Non-pigmented ciliary epithelial cell (primary cell): ENCODE measurements around the gene GRK3.
A peak's percentile ranks its signal among the peaks of the same experiment; 100 is the strongest.

ENCODE experiments used
- DNase-seq: peaks from one replicate; pipeline ENCODE4 v3.0.0-alpha.2; 2010; ENCODE audit warnings: low read depth

The GRK3 gene

GRCh38 chr22:25736378-25737011 lies 172.0 kb downstream of the GRK3 start:
- no peak for DNase-seq

DNA sequence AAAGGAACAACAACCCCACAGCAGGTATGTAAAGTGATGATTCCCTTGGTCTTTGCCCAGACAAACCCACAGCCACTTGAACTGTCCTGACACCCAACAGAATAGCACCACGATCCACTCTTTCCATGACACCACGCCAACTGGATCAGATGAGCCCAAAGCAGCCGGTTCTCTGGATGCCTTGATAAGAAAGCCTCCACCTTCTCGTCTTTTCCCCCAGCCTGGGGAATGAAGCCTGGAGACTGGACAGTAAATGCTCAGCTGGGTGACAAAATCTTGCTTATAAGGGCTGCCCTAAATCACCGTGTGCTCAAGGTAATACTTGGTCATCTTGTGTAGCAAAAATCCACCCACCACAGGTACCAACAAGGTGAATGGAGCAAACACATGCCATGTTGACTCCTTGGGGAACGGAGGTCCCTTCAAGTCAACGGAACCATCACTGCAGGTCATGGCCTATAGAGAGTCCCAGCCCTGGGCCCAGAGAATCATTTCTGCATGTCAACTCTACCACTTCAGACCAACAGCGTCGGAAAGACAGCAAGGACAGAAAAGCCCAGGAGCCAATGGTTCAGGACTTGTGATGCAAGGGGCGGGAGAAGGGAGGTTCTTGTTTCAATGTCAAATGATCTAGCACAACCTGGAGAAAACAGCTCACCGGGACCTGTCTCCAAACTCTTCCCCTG lies 175.3 kb downstream of the GRK3 start:
- DNase-seq, result no peak

DNA sequence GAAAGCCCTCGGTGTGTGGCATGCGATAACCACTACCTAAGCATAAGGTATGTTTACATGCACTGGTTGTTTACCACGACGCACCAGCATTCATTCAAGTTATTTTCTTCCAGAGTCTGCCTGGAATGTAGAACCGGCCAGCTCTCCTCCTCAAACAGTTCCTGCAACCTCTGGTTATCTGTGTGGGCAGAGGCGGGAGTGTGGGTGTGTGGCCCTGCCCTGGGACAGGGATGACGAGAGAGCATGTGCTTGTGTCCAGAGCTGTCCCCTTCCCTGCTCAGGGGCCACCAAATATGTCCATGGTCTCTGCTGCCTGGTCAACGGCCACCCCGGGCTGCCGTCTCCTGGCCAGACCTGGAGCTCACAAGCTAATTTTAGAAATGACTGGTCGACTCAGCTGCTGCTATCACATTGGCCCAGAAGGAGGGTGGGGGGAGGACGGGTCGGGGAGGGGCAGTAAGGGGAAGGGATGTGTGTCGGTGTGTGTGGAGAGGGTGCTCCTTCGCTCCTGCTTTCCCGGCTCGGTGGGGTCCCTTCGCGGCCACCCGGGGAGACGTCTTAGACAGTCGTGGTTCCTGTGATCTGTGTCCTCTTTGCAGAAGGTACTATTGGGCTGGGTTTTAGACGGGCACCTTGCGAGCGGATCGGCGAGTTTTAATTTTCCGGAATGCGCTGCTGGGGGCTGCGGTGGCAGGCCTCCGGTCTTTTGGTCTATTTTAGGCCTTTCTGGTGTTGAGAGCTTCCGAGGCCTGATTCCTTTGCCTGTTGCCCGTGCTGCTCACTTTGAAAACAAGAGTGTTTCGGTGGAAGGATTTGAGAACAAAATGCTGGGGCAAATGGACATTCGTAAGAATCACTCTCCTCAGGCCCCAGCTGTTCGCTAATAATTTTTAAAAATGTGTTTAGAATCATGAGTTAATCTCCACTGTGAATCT lies 177.5 kb downstream of the GRK3 start, which contains the start of gene MYO18B:
MYO18B (plus strand) TSS at position 497 of the 935 bp plus-strand sequence. CDS start 18,905 bp downstream, outside the sequence.
- no peak for DNase-seq

DNA sequence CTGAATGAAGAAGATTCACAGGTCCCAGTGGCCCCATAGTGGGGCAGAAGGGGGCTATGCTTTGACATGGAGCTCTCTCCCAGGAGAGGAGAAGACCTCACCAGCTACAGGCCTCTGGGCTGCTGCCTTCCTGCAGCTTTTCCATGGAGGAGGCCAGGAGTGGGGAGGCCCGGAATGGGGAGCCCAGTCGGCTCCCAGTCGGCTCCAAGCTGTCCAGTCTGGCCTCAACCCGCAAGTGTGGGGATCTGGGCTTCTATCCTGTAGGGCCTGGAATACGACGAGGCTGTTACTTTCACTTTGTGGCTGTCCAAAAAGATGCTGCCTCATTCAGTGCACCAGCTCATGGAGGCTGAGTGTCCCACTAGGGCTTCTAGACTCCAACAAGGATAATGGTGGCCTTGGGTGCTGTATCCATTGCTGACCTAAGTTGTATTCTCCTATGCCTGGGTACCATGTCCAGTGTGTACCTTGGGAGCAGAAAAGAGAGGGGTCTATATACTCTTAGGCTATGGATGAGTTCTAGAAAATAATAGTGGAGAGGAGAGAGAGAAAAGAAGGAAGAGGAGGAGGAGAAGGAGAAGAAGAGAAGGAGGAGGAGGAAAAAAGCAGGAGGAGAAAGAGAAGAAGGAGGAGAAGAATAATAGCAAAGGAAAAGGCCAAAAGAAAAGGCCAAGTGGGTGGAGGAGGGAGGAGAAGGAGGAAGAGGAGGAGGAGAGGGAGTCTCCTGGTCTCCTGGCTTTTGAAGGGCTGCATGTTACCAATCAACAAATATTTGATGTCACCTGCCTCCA lies 178.6 kb downstream of the GRK3 start:
- DNase-seq, result no peak

DNA sequence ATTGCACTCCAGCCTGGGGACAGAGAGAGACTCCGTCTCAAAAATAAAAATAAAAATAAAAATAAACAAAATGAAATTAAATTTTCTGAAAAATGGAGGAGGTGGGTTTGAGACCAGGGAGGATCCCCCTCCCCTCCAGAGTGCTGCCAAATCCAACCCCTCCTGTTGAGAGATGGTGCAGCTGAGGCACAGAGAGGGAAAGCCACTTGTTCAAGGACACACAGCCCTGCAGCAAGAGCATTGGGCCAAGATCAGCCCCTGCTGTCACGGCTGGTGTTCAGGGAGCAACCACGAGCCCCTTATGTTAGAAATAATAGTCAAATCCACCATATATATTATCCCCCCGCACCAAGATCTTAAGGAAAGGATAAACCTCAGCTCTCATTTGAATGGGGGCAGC lies 180.2 kb downstream of the GRK3 start:
- no peak for DNase-seq

- DNase-seq, result peak; percentile 31
Observed at GRCh38 chr22:25745341-25746011, 181.0 kb downstream of the GRK3 start.

DNA sequence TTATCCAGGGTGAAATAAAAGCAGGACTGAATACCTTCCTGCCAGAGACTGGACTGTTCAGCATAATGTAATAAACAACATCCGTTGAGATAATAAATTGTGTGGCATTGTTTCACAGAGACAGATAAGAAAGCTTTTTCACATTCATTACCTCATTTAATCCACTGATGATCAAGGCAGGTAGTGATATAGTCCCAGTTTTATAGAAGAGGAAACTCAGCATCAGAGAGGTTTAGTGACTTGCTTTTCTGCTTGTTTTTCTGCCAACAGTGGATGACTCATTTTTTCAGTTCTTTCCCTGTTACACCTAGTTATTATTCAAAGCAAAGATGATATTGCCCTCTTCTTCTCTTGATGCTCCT lies 181.5 kb downstream of the GRK3 start:
- DNase-seq, result no peak

GRCh38 chr22:25747245-25747944 lies 182.9 kb downstream of the GRK3 start:
- peak; percentile 89 for DNase-seq

DNA sequence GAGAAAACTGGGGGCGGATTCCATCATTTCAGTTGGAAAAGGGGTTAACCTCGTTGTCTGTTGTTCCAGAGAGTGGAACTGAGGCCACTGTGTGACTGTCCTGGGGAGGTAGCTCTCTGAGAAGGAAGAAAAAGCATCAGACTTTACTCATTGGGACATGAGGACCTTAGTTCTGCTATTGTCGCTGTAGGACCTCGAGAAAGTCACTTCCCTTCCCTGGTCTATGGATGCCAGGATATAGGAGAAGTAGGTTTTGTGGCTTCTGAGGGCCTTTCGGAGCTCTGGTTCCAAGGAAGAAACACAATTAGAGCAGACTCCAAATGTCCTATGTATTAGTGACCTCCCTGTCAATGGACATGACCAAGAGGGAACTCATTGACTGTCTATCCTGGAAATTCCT lies 183.7 kb downstream of the GRK3 start:
- no peak for DNase-seq

GRCh38 chr22:25748704-25749103 lies 184.2 kb downstream of the GRK3 start:
- no peak for DNase-seq

DNA sequence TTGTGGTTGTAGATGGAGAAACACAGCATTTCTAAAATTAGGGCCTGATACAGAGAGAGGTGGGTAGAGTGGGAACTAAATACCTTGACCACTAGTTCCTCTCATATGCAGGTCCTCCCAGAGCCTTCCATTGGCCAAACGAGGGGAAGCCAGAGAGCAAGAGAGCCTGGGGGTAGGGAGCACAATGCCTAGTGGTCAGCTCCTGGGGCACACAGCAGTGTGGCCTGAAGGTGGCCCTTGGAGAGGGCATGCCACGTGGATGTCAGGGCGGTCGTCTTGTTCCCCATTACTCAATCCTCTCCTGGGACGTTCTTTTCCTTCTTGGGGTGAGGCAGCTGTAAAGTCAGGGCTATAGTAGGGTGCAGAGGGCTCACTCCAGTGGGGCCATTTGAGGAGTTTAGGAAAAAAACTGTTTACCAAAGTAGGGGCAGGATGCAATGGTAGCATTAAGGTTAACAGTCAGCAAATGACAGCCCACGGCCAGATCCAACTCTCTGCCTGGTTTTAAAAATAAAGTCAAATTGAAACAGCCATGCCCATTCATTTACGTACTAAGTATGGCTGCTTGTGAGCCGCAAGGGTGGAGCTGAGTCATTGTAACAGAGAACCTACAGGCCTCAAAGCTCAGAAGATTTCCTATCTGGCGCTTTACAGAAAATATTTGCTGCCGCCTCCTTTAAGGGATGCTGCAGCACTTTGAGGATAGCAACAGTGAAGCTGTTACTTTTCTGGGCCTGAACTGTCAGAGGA lies 185.1 kb downstream of the GRK3 start:
- no peak for DNase-seq

GRCh38 chr22:25750569-25751173 lies 186.2 kb downstream of the GRK3 start:
- no peak for DNase-seq

- no peak for DNase-seq
Observed at GRCh38 chr22:25751174-25751581, 186.7 kb downstream of the GRK3 start.

- no peak for DNase-seq
Observed at GRCh38 chr22:25752615-25753214, 188.2 kb downstream of the GRK3 start.

DNA sequence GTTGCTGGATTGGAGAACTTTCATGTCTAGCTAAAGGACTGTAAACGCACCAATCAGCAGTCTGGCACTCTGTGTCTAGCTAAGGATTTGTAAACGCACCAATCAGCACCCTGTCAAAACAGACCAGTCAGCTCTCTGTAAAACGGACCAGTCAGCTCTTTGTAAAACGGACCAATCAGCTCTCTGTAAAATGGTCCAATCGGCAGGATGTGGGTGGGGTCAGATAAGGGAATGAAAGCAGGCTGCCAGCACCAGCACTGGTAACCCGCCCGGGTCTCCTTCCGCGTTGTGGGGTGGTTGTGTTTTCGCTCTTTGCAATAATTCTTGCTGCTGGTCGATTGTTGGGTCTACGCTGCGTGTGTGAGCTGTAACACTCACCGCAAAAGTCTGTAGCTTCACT lies 188.8 kb downstream of the GRK3 start:
- DNase-seq, result no peak

DNA sequence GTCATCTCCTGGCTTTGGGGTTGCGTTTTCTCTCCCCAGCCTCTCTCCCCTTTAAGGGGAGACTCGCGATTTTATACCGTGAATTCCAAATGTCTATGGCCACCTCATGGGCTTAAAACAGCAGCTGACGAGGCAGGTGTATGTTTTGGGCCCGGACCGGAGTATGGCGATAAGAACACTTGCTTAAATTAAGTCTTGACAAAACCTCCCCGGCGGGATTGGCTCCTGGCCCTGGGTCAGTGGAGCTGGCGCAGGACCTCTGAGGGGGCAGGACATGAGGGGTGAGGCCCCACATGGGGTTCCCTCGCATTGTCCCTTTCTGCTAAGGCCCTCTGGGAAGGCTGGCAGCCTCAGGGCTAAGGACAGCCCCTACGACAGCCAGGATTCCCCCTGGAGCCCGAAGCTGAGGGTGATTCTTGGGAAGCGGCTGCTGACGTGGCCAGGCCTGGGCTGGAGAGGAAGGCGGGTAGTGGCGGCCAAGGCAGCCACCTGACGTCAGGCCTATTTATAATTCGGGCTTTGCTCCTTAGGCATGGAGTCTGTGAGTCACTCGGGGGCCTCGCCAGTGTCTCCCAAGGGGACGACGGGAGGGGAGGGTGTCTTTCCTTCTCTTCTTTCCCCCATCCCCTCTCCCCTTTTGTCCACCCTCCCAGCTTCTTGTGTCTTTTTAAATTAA lies 190.2 kb downstream of the GRK3 start:
- no peak for DNase-seq

- no peak for DNase-seq
Observed at GRCh38 chr22:25757686-25758085, 193.2 kb downstream of the GRK3 start.

GRCh38 chr22:25758316-25758715 lies 193.8 kb downstream of the GRK3 start:
- no peak for DNase-seq

DNA sequence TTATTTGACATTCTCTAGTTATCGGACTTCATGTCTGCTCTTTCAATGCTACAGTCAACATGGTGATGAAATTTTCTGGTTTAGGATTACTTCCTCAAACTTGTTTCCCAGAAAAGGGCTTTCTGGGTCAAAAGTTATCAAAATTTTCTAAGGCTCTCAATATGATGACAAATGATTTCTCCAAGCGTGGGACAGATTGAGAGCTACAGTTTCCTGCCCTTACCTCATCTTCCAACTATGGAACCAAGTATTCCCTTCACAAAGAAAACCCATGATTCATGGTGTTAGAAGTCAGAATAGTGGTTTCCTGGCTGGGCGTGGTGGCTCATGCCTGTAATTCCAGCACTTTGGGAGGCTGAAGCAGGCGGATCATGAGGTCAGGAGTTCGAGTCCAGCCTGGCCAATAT lies 195.4 kb downstream of the GRK3 start:
- peak; percentile 95 for DNase-seq
